ENCODE measurements around the gene OCLN. TPM values are rescaled to one million over a fixed set of nuclear protein-coding genes. Genes with fewer than 3 reads are reported as not detected.
A peak's percentile ranks its signal among the peaks of the same experiment; 100 is the strongest.

The OCLN gene
- total and polyA plus RNA-seq, 4 experiments from 2014 or later, result 0.13 to 6.0 (median 4.9) TPM; not detected in 1

GRCh38 chr5:69491838-69492390 lies 676 bp upstream of the OCLN start:
- H3K4me1 ChIP-seq (ENCODE audit: insufficient read depth, low read length), result peaks cover 9% of the 10 kb centered on the region
- Mint-ChIP-seq H3K9me3 (no peaks in the 10 kb centered on the region), H3K4me1 (peaks cover 2 to 27% (median 14%) of the 10 kb centered on the region in 4 donors), H3K36me3 (no peaks in the 10 kb centered on the region), H3K27me3 (peaks cover 33 to 41% of the 10 kb centered on the region in 2 donors), H3K27ac (no peak overlapping the region), H3K4me3 (peak overlapping the region; percentile 44 to 85 (median 64))
- ChIA-PET CTCF (ENCODE audit: partially characterized antibody) (no interaction called here), POLR2A (ENCODE audit: partially characterized antibody) (no interaction called here)
- H3K4me3 ChIP-seq (ENCODE audit: low read length in 2 of 2), result peak overlapping the region in 1 of 2 donors; percentile 32
- no peak overlapping the region for H3K27ac ChIP-seq (ENCODE audit: low read depth, low read length)
- no peaks in the 10 kb centered on the region for H3K36me3 ChIP-seq (ENCODE audit: insufficient read depth, low read length)
- intact Hi-C loops (cut with micrococcal nuclease), result no loop called here
- H3K9me3 ChIP-seq (ENCODE audit: control insufficient read depth in 1 of 2, low read length in 2 of 2), result no peaks in the 10 kb centered on the region
- DNase-seq, result no peak
- peaks cover 9% of the 10 kb centered on the region for H3K27me3 ChIP-seq (ENCODE audit: insufficient read depth, low read length)

DNA sequence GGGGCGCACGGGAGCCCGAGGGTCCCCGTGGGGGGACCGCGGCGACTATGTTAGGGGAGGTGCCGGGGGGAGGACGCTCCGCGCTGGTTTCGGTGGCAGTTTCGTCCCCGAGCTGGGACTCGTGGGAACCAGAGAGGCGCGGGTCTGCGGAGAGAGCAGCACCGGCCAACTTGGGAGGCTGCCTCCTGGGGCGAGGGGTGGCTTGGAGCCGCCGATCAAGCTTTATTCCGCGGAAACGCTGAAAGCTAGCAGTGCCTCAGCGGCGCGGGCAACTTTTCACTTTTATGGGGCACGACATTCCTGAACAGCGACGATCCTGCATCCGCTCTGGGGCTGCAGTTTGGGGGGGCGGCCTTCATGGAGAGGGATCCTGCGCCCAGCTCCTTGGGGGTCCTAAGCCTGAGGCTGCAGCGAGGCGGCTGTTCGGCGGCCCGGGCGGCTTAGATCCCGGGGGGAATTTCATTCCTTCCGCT lies 369 bp downstream of the OCLN start:
- H3K4me3 ChIP-seq (ENCODE audit: low read length in 2 of 2), result peak overlapping the region in 1 of 2 donors; percentile 32
- Mint-ChIP-seq H3K27ac (no peak overlapping the region), H3K27me3 (peaks cover 35 to 45% of the 10 kb centered on the region in 2 donors), H3K9me3 (no peaks in the 10 kb centered on the region), H3K36me3 (no peaks in the 10 kb centered on the region), H3K4me1 (peaks cover 2 to 27% (median 14%) of the 10 kb centered on the region in 4 donors), H3K4me3 (peak overlapping the region; percentile 63 to 81 (median 70))
- no peaks in the 10 kb centered on the region for H3K9me3 ChIP-seq (ENCODE audit: control insufficient read depth in 1 of 2, low read length in 2 of 2)
- H3K4me1 ChIP-seq (ENCODE audit: insufficient read depth, low read length), result peaks cover 9% of the 10 kb centered on the region
- ChIA-PET POLR2A (ENCODE audit: partially characterized antibody) (no interaction called here), CTCF (ENCODE audit: partially characterized antibody) (no interaction called here)
- intact Hi-C loops (cut with micrococcal nuclease), result no loop called here
- peaks cover 9% of the 10 kb centered on the region for H3K27me3 ChIP-seq (ENCODE audit: insufficient read depth, low read length)
- H3K36me3 ChIP-seq (ENCODE audit: insufficient read depth, low read length), result no peaks in the 10 kb centered on the region
- no peak for DNase-seq
- no peak overlapping the region for H3K27ac ChIP-seq (ENCODE audit: low read depth, low read length)

GRCh38 chr5:69493396-69494133 lies 975 bp downstream of the OCLN start:
- Mint-ChIP-seq H3K4me3 (peak overlapping the region; percentile 61 to 81 (median 67)), H3K36me3 (no peaks in the 10 kb centered on the region), H3K27me3 (peaks cover 35 to 44% of the 10 kb centered on the region in 2 donors), H3K9me3 (no peaks in the 10 kb centered on the region), H3K27ac (no peak overlapping the region), H3K4me1 (peaks cover 2 to 27% (median 14%) of the 10 kb centered on the region in 4 donors)
- Histone ChIP-seq H3K36me3 (ENCODE audit: insufficient read depth, low read length) (no peaks in the 10 kb centered on the region), H3K4me3 (ENCODE audit: low read length in 2 of 2) (peak overlapping the region in 1 of 2 donors; percentile 32), H3K4me1 (ENCODE audit: insufficient read depth, low read length) (peaks cover 9% of the 10 kb centered on the region), H3K27ac (ENCODE audit: low read depth, low read length) (no peak overlapping the region), H3K27me3 (ENCODE audit: insufficient read depth, low read length) (peaks cover 9% of the 10 kb centered on the region), H3K9me3 (ENCODE audit: control insufficient read depth in 1 of 2, low read length in 2 of 2) (no peaks in the 10 kb centered on the region)
- ChIA-PET POLR2A (ENCODE audit: partially characterized antibody) (no interaction called here), CTCF (ENCODE audit: partially characterized antibody) (no interaction called here)
- intact Hi-C loops (cut with micrococcal nuclease), result no loop called here
- DNase-seq, result no peak

- H3K4me3 Mint-ChIP-seq, result peak overlapping the region in 5 of 8 donors; percentile 47 to 64 (median 56)
- CTCF ChIA-PET (ENCODE audit: partially characterized antibody), result no interaction called here
Observed at GRCh38 chr5:69494452-69494851, 1.9 kb downstream of the OCLN start.

GRCh38 chr5:69497006-69497520 lies 4.5 kb downstream of the OCLN start:
- DNase-seq, result no peak
- no peaks in the 10 kb centered on the region for H3K9me3 Mint-ChIP-seq
- no peak overlapping the region for H3K4me3 Mint-ChIP-seq
- Histone ChIP-seq H3K27ac (ENCODE audit: low read depth, low read length) (no peak overlapping the region), H3K4me1 (ENCODE audit: insufficient read depth, low read length) (peaks cover 9% of the 10 kb centered on the region), H3K9me3 (ENCODE audit: control insufficient read depth in 1 of 2, low read length in 2 of 2) (no peaks in the 10 kb centered on the region), H3K36me3 (ENCODE audit: insufficient read depth, low read length) (no peaks in the 10 kb centered on the region), H3K4me3 (ENCODE audit: low read length in 2 of 2) (no peak overlapping the region), H3K27me3 (ENCODE audit: insufficient read depth, low read length) (peaks cover 5% of the 10 kb centered on the region)
- H3K36me3 Mint-ChIP-seq, result no peaks in the 10 kb centered on the region
- H3K27ac Mint-ChIP-seq, result no peak overlapping the region
- POLR2A ChIA-PET (ENCODE audit: partially characterized antibody), result no interaction called here
- CTCF ChIA-PET (ENCODE audit: partially characterized antibody), result no interaction called here
- peaks cover 2 to 18% (median 11%) of the 10 kb centered on the region in 4 donors for H3K4me1 Mint-ChIP-seq
- H3K27me3 Mint-ChIP-seq, result peaks cover 27% of the 10 kb centered on the region in 2 donors
- intact Hi-C loops (cut with micrococcal nuclease), result no loop called here

More at GRCh38 chr5:69494452-69494851, 1.9 kb downstream of the OCLN start:
- Mint-ChIP-seq H3K36me3 (no peaks in the 10 kb centered on the region), H3K9me3 (no peaks in the 10 kb centered on the region), H3K27ac (no peak overlapping the region), H3K4me1 (peaks cover 2 to 27% (median 14%) of the 10 kb centered on the region in 4 donors), H3K27me3 (peaks cover 33 to 40% of the 10 kb centered on the region in 2 donors)
- no peak overlapping the region for H3K27ac ChIP-seq (ENCODE audit: low read depth, low read length)
- H3K9me3 ChIP-seq (ENCODE audit: control insufficient read depth in 1 of 2, low read length in 2 of 2), result no peaks in the 10 kb centered on the region
- intact Hi-C loops (cut with micrococcal nuclease), result no loop called here
- H3K27me3 ChIP-seq (ENCODE audit: insufficient read depth, low read length), result peaks cover 9% of the 10 kb centered on the region
- no peak overlapping the region for H3K4me3 ChIP-seq (ENCODE audit: low read length in 2 of 2)
- H3K4me1 ChIP-seq (ENCODE audit: insufficient read depth, low read length), result peaks cover 9% of the 10 kb centered on the region
- no peaks in the 10 kb centered on the region for H3K36me3 ChIP-seq (ENCODE audit: insufficient read depth, low read length)
- POLR2A ChIA-PET (ENCODE audit: partially characterized antibody), result no interaction called here
- DNase-seq, result no peak

GRCh38 chr5:69498384-69498783 lies 5.8 kb downstream of the OCLN start:
- H3K27me3 ChIP-seq (ENCODE audit: insufficient read depth, low read length), result peaks cover 5% of the 10 kb centered on the region
- no peak overlapping the region for H3K4me3 ChIP-seq (ENCODE audit: low read length in 2 of 2)
- H3K27ac ChIP-seq (ENCODE audit: low read depth, low read length), result no peak overlapping the region
- intact Hi-C loops (cut with micrococcal nuclease), result no loop called here
- Mint-ChIP-seq H3K4me3 (no peak overlapping the region), H3K4me1 (peaks cover 2 to 9% (median 6%) of the 10 kb centered on the region in 4 donors), H3K27me3 (peaks cover 27 to 32% of the 10 kb centered on the region in 2 donors), H3K27ac (no peak overlapping the region), H3K9me3 (no peaks in the 10 kb centered on the region), H3K36me3 (no peaks in the 10 kb centered on the region)
- no peaks in the 10 kb centered on the region for H3K9me3 ChIP-seq (ENCODE audit: control insufficient read depth in 1 of 2, low read length in 2 of 2)
- no peak for DNase-seq
- H3K36me3 ChIP-seq (ENCODE audit: insufficient read depth, low read length), result no peaks in the 10 kb centered on the region
- POLR2A ChIA-PET (ENCODE audit: partially characterized antibody), result no interaction called here
- H3K4me1 ChIP-seq (ENCODE audit: insufficient read depth, low read length), result peaks cover 1% of the 10 kb centered on the region
- CTCF ChIA-PET (ENCODE audit: partially characterized antibody), result no interaction called here

- no peaks in the 10 kb centered on the region for H3K4me1 ChIP-seq (ENCODE audit: insufficient read depth, low read length)
- no peak overlapping the region for H3K27ac ChIP-seq (ENCODE audit: low read depth, low read length)
- ChIA-PET POLR2A (ENCODE audit: partially characterized antibody) (no interaction called here), CTCF (ENCODE audit: partially characterized antibody) (no interaction called here)
- Mint-ChIP-seq H3K4me3 (no peak overlapping the region), H3K36me3 (no peaks in the 10 kb centered on the region), H3K27ac (no peak overlapping the region), H3K9me3 (no peaks in the 10 kb centered on the region), H3K4me1 (no peaks in the 10 kb centered on the region), H3K27me3 (peaks cover 8% of the 10 kb centered on the region in 2 donors)
- no peaks in the 10 kb centered on the region for H3K9me3 ChIP-seq (ENCODE audit: control insufficient read depth in 1 of 2, low read length in 2 of 2)
- no peaks in the 10 kb centered on the region for H3K27me3 ChIP-seq (ENCODE audit: insufficient read depth, low read length)
- H3K36me3 ChIP-seq (ENCODE audit: insufficient read depth, low read length), result no peaks in the 10 kb centered on the region
- no peak for DNase-seq
- intact Hi-C loops (cut with micrococcal nuclease), result no loop called here
- H3K4me3 ChIP-seq (ENCODE audit: low read length in 2 of 2), result no peak overlapping the region
Observed at GRCh38 chr5:69502367-69502766, 9.8 kb downstream of the OCLN start.
